Suprapubic skin (tissue), 4 donors: ENCODE results near the gene NACC2.

Source experiments
- CTCF ChIP-seq, 2 donors: fragments of 200-600 bp in 1 of 2; fragments of 450-650 bp in 1 of 2; sonication (generic) in 1 of 2; IDR thresholded peaks; one replicate each; pipeline ENCODE4 v1.5.1; 2016 to 2019; ENCODE audit warnings: antibody characterized with exemption in 2 of 2, mild to moderate bottlenecking in 1 of 2, moderate library complexity in 1 of 2
- EP300 ChIP-seq: sonication (generic); formaldehyde crosslinking; IDR thresholded peaks from one replicate; pipeline ENCODE4 v1.6.1; 2017; ENCODE audit warnings: antibody characterized with exemption
- POLR2A ChIP-seq, 2 donors: fragments of 450-650 bp; IDR thresholded peaks; one replicate each; pipeline ENCODE4 v1.6.1; 2017; ENCODE audit warnings: antibody characterized with exemption in 2 of 2, mild to moderate bottlenecking in 2 of 2, moderate library complexity in 2 of 2
- POLR2AphosphoS5 ChIP-seq, 3 donors: sonication (generic); formaldehyde crosslinking; IDR thresholded peaks; one replicate each; pipeline ENCODE4 v1.6.1; 2017; ENCODE audit warnings: antibody characterized with exemption in 3 of 3

- TF ChIP-seq CTCF (IDR thresholded peaks at IDR 0.05) (no peak), EP300 (no peak), POLR2AphosphoS5 (IDR thresholded peaks at IDR 0.05) (no peak), POLR2A (IDR thresholded peaks at IDR 0.05) (no peak)
Measured at GRCh38 chr9:135997090-135998015, 97.7 kb downstream of the NACC2 start.
